Measurements from ENCODE around the gene TRAF3IP1.
A peak's percentile ranks its signal among the peaks of the same experiment; 100 is the strongest.

TRAF3IP1 gene

DNA sequence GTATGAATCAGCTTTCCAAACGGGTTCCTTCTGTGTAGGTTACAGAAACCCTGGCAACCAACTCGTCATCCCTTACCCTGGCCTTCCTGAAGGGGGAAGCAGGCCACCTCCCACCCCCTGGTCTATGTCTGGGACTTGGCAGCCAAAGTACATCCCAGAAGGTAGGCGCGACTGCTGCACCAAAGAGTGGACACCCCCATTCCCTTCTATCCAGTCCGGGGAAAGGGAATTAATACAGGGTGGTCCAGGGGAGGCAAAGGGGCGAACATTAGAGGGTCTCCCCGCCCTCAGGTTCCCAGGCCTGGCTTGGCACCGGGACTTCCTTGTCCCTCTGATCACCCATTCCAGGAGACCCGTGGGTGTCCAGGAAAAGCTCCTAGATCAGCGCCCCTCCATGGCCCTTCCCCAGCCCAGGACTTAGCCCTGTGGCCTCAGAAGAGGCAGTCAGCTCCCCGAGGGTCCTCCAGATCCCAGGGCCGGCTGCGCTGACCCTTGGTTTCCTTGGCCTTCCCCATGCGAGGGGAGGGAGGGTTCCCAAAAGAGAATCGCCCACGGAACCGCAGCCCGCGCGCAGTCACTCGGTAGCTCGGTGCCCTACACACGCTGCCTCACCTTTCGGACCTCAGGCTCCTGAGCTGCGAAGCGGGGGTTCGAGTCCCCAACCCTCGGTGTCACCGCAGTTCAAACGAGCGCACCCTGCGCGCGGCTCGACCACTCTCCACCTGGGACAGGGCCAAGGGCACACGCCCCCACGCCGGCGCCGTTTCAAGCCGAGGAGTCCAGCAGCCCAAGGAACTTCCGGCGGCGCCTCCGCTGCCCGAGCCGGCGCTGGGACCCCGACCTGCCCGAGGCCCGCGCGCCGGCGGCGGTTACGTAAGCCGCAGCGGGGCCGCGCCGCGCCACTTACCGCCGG lies 32.3 kb upstream of the TRAF3IP1 start, which contains the start of gene PER2:
Gene PER2 (minus strand): TSS at position 874 of the 913 bp plus-strand sequence. CDS start 10,674 bp downstream, outside the sequence.
- DNase-seq = peak; percentile 80

DNA sequence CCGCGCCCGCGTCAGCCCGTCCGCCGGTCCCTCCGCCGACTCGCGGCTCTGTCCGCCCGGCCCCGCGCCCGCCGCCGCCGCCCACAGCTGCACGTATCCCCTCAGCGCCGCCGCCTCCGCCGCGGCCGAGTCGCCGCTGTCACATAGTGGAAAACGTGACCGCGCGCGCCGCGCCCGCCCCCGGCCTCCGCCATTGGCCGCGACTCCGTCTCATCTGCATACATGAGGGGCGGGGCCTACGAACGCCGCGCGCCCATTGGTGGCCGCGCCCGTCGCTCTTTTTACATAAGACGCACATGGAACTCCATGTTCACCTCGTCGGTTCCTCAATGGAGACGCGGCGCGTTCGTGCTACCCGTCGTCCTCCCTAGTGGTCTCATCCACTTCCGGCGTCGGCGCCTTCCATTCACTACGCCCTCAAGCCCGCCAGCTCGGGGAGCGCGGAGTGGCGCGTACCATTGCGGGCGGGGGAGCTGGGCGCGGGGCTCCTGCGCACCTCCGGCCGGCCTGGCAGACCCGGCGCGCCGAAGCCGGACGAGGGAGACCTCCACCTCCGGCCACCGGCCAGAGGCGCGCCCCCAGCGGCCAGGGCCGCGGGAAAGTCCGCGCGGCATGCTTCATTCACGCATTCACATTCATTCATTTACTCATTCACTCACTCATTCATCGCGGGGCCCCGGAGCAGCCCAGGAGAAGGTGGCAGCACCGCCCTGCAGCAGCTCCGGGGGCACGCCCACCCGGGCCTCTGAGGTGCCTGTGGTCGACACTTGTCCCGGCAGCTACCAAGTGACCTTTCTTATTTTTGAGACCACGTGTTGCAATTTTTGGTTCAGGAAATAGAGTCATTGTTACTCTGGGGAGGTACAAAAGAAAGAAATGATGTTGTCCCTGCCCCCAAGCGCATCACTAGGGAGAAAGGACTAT lies 31.4 kb upstream of the TRAF3IP1 start:
- peak; percentile 99 for DNase-seq

DNA sequence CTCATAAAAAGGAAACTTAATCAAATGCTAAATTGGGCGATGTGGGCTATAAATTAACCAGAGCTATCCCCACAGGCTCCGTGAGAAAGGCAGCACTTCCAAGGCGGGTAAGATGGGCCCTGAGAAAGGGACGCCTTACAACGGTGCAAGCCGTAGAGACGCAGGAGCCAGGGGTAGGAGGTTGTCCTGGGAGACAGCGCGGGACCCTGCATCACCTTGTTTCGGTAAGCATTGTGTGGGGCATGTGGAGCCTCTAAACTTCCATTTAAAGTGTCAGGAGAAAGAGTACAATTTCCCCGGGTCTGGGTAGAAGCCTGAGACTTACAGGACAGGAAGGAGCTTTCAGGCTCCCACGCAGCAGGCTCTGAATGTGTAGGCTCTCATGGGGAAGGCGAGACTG lies 30.7 kb upstream of the TRAF3IP1 start:
- no peak for DNase-seq

DNA sequence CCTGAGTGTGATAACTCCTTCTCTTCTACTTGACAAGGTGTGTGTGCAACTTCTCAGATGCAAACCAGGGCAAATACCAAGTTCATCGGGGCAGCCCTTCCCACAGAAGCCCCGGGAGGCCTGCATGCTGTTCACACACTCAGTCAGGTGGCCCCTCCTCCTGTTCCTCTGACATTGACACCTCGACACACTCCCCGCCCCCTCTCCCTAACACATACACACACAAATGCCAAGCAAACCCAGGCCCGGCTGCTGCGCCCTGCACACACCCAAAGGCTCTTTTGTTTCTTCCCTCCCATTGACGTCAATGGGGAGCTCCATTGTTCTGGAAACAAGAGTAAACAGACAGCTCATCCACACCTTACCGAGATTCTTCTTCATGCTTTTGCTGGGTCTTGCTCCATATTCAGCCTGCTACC lies 30.2 kb upstream of the TRAF3IP1 start:
- DNase-seq = no peak

DNA sequence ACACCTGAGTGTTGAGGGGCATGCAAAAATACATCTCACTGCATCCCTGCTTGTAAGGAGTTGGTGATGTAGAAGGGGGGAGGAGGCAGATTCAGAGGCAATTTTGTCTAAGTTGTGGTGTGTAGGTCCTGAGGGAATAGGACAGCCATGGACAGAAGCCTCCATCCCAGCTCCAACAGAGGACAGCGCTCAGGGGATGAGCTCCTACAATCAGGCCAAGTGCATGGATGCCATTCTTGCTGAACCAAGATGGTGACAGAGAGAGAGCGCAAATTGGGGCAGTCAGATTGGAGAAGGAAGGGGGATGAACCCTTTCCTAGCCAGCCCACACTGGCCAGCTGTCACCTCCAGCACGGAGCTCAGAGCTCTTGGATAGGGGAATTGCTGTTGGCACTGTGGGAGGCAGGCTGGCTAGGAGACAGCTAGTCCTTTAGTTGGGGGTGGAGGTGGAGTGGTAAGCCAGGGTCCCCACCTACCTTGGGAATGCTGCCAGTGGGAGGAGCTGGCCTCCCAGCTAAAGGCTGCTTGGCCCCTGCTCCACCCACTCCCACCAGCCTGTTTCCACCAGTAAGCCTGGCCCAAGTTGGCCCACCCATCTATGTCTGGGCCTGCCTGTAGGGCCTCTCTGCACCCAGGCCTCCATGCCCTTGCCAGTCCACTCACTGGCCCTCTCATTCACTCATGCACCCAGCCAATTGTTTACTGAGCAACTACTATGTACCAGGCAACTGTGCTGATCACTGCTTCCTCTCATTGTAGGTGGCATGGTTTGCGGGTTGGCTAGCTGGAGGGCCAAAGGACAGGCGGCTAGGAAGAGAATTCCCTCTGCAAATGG lies 29.4 kb upstream of the TRAF3IP1 start:
- DNase-seq = no peak

DNA sequence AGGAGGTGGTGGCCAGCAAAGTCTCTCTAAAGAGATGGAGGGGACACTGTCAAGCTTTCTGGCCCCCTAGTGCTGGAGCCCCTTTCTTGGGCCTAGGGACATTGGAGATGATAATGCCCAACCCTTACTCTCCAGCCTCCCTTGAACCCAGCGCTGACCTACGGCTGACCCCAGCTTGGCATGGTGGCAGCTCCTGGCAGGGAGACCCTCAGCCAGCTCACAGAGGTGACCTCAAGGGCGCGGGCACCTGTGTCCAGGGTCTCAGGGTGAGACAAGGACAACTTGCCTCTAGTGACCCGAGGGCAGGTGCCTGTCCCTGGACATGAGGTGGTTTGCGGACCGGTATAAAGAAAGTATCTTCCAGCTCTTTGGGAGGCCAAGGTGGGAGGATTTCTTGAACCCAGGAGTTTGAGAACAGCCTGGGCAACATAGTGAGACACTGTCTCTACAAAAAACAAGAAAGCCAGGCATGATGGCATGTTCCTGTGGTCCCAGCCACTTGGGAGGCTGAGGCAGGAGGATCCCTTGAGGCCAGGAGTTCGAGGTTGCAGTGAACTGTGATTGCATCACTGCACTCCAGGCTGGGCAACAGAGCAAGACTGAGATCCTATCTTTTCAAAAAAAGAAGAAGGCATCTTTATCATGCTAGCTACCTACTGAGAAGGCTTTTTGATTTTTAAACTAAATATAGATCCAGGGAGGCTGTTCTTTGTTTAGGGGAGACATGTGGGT lies 28.6 kb upstream of the TRAF3IP1 start:
- DNase-seq = no peak

DNA sequence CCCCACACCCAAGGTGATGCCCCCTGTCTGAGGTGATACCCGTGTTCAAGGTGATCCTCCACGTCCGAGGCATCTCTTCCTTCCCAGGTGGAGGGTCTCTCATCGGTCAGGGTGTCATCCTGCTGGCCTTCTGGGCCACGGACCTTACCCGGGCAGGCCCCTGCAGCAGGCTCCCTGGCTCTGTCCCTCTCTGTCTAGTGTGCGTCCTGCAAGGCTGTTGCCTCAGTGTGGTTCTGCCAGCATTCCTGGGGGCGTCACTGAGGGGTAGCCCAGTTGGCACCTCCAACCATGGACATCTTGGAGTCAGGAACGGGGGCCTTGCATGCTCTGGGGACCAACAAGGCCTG lies 26.3 kb upstream of the TRAF3IP1 start:
- no peak for DNase-seq

DNA sequence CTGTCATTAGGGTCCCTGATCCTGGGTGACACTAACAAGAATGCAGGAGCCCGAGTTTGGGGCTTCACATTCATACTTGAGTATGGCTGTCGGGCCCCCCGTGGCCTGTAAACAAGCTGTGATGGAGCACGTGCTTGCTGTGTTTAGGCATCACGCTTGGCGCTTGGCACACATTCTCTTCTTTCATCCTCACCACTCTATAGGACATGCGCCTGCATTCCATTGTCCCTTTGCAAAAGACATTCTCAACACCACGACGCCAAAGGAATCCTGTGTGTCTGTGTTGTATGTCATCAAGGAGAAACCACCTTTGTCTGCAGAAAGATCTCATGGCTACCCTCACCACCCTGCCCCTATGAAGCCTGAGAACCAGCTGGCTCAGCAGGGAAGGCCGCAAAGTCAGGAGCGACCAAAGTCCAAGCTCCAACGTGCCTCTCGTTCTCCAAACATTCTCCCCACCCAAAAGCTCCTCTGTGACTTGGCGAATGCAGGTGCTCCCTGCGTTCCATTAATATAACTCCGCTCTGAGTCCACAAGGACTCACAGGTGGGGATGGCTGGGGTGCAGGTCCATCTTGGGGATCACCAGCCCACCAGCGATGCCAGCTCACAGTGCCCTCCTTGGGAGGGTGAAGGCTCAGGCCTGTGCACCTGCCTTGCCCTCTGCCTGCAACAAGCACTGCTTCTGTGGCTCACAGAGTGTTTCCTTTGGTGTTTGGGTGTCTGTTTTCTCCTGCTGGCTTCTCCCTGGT lies 25.8 kb upstream of the TRAF3IP1 start:
- DNase-seq = no peak

DNA sequence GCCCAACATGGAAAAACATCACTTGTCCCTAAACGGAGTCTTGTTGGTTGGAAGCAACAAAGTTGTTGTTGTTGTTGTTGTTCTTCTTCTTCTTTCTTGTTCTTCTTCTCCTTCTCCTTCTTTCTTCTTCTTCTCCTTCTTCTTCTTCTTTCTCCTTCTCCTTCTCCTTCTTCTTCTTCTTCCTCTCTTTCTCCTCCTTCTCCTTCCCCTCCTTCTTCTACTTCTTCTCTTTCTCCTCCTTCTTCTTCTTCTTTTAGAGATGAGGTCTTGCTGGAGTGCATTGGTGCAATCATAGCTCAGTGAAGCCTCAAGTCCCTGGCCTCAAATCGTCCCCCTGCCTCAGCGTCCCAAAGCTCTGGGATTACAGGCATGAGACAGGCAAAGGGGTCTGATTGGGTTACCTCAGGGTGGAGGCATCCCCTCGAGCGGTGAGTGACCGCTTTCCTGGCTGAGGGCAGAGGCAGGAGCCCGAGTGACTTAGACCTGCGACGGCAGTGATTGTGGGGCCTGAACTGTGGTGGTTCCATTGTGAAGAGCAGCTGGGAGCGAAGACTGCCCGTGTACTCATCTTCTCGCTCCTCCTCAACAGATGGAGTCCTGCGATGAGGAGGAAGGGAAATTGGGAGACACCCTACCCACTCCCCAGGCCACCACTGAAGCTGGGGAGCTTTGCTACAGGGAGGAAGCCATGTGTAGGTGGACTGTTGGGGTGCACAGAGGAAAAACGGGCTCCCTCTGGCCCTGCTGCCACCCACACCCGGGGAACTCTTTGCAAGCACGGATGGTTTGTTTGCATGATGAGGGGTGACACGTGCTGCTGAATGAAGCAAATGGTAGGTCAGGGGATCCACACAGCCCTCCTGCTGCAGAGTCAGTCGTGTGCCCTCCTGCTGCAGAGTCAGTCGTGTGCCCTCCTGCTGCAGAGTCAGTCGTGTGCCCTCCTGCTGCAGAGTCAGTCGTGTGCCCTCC lies 24.9 kb upstream of the TRAF3IP1 start:
- no peak for DNase-seq

DNA sequence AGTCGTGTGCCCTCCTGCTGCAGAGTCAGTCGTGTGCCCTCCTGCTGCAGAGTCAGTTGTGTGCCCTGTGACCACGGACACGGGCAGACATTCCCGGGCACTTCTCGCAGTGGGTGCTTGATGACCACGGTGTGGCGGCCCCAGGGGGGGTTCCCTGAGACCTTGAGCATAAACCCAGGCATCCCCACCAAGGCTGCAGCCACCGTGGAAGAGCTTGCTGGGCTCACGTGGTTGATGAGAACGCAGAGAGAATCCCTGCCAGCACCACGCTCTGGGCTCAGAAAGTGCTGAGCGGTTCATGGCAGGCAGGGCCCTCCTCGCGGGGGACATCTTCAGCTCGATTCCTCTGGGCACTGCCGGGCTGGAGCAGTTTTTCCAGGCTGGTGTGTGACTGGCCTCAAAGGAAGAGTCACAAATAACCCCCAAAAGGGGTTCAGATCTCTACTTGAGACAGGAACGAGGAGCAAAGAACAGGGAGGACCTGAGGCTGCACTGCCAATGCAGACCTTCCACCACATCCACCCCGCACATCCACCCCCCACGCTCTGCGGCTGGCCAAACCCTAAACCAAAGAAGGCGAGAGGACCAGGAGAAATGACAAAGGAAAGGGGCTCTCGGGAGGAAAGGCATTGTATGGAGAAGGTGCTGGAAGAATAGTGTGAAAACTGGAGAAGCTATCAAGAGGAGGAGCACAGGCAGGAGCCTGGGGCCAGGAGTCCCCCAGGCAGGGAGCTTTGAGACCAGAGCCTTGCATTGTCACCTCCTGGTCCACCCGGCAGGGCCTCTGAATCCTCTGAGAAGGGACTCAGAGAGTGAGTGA lies 23.5 kb upstream of the TRAF3IP1 start:
- DNase-seq = no peak

DNA sequence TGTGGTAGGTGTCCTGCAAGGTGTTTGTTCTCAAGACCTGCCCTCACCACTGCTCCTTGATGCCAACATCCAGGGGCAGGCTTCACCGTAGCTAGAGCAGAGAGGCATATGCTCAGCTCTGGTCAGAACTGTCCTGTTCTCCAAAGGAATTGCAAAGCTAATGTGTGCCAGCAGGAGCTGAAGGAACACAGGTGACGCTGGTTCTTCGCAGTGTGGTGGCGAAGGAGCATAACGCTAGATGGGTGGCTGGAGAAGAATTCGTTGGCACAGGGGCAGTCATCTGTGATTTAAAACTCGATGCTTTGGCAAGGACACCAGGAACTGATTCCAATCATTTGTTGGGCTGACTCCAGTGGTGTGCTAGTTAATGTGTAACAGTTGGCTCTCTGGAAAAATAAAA lies 20.5 kb upstream of the TRAF3IP1 start:
- DNase-seq = no peak

DNA sequence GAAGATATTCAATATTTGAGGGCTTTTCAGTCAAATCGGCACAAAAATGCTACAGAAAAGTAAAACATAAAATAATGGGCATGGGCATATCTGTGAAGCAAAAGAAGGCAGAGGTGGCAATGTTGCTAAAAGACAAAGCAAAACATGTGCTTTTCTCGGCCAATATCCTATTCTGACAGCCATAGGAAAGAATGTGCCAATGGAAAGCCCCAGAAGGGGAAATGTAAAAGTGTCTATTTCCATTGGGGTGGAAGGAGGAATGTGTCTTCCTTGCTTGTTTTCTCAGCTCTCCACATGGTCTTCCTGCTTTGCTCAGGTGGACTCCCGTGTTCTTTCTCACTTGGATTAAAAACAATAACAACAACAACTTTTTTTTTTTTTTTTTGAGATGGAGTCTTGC lies 18.2 kb upstream of the TRAF3IP1 start:
- no peak for DNase-seq

DNA sequence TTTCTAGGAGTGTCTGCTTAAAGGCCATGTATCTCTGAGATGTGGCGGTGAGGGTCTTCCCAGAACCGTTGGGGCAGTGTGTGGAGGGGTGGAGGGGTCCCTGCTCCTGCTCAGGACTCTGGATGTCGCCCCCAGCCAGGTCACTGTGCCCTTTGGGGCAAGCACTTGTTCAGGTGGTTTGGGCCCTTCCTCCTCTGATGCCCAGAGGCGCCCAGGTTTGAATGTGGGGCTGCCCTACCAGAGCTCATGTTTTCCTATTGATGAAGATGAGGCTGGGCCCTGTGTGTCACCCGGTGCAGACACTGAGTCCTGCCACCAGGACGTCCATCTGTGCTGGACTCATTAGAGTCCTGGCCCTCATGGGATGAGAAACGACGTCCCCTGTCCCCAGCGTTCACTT lies 17.6 kb upstream of the TRAF3IP1 start:
- no peak for DNase-seq

DNA sequence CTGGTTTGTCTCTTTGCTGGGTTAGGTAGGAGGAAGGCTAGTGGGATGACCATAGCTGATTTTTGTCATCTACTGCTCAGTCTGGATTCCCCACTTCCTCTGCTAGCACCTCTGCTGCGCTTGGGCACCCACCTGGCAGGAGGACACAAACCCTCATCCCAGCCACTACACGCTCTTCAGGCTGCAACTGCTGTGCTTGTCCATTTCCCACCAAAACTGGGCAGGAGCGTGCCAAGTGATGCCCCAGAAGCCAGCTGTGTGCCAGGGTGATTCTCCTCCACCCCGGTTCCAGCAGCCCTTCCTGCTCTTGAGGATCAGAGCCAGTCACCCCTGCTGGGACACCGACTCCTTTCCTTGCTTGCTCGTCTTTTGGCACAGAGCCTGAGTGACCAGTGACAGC lies 16.2 kb upstream of the TRAF3IP1 start:
- DNase-seq = no peak

DNA sequence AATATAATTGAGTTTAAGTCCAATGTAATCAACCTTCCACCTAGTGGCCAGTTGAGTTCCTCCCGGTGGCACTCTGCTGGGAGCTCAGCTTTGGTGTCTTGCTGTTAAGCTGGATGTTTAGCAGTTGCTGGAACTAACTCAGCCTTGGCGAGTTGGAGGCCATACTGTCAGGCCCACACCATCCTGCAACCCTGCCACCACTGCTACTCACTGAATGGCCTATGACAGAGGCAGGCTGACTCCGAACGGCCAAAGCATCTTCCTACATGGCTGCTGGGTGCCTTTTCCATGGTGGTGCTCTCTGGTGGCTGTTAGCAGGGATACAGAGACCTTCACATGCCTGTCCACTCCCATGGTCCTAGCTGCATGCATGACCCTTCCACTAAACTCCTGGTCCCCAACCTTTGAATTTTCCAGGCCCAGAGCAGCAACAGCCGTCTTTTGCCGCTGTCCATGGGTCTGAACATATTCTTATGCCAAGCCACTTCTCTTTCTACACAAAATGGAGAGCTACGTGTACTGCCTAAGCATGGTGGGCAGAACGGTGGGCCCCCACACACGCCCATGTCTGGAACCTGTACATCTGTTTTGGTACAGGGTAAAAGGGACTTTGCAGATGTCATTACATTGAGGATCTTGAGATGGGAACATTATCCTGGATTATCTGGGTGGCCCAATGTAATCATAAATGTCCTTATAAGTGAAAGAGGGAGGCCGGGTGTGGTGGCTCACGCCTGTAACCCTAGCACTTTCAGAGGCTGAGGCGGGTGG lies 15.0 kb upstream of the TRAF3IP1 start:
- DNase-seq = no peak

DNA sequence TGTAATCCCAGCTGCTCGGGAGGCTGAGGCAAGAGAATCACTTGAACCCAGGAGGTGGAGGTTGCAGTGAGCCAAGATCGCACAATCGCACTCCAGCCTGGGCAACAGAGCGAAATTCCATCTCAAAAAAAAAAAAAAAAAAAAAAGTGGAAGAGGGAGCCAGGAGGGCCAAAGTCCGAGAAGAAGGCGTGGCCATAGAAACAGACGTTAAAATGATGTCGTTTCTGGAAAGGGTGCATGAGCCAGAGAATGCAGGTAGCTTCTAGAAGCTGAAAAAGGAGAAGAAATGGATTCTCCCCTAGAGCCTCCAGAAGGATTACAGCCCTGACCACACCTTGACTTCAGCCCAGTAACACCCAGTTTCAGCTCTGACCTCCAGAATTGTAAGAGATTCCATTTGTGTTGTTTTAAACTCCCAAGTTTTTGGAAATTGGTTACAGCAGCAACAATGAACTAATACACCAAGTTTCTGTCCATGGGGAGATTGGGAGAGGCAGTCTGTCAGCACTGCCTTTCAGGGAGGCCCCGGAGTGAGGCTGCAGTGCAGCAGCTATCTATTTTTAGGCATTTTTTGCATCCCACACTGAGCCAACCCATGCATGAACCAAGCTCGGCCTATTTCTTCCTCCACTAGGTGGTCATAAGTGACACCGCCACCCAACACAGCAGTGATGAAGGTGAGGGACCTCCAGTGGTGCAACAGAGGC lies 14.2 kb upstream of the TRAF3IP1 start:
- no peak for DNase-seq

DNA sequence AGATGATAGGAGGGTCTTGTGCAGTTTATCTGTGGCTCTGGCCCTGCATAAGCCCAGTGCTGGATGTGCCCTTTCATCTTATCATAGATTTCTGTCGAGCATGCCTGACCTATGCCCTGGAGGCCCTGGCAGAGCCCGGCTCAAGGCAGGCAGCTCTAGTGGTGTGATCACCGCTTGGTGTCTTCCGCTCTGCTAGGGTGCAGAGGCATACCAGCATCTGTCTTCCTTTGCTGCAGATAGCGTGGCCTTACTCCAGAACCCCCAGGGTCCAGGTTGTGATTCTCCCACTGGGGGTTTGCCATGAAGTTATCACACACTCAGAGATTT lies 13.7 kb upstream of the TRAF3IP1 start:
- DNase-seq = no peak

DNA sequence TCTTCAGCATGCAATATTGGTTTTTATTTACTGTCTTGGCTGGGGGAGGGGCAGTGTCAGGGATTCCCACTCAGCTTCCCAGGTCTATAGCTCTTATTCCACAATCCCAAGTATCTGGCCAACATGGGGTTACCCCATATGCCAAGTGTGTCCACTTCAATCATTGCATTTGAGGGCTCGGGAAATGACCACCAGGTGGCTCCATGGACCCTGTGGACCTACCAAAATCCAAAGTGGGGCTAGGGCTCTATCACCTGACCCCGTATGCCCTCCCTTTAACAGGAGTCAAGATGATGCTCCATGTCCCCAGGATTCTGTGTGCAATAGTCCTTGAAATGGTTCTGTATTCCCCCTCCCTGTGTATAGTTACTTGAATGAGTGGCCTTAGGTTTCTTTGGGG lies 12.1 kb upstream of the TRAF3IP1 start:
- DNase-seq = no peak
